ENCODE measurements around the gene TTLL1.

DNA sequence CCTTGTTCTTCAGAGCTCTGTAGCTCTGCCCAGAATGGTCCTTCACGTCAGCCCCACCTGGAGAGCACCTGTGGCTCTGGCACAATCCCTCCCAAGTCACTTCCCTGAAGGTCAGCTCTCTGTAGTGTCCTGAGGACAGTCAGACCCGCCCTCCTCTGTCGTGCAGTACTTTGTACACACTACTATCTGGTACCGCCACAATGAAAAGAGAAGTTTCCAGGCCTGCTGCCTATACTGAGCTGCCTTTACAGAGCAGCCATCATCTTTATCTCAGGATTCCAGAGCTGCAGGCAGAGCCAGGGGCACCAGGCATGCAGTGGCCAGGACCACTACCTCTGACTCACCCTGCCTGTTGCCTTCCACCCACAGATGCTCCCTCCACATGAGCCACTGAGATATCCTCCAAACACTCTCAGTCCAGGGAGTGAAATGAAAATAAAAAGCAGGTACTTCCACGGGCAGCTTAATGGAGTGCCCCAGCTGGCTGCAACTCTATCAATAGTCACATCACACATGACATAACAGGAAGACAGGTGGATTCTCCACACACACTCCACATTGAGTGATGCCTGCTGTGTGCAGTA, 81.6 kb downstream of the TTLL1 start:
- TF ChIP-seq POLR2AphosphoS5 (IDR thresholded peaks at IDR 0.05) (peak; percentile 27 to 80 (median 76)), POLR2A (IDR thresholded peaks at IDR 0.05) (peak; percentile 62)
- TF ChIP-seq, protein P1, sequence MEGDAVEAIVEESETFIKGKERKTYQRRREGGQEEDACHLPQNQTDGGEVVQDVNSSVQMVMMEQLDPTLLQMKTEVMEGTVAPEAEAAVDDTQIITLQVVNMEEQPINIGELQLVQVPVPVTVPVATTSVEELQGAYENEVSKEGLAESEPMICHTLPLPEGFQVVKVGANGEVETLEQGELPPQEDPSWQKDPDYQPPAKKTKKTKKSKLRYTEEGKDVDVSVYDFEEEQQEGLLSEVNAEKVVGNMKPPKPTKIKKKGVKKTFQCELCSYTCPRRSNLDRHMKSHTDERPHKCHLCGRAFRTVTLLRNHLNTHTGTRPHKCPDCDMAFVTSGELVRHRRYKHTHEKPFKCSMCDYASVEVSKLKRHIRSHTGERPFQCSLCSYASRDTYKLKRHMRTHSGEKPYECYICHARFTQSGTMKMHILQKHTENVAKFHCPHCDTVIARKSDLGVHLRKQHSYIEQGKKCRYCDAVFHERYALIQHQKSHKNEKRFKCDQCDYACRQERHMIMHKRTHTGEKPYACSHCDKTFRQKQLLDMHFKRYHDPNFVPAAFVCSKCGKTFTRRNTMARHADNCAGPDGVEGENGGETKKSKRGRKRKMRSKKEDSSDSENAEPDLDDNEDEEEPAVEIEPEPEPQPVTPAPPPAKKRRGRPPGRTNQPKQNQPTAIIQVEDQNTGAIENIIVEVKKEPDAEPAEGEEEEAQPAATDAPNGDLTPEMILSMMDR (IDR thresholded peaks at IDR 0.05), result no peak
